Retinal pigment epithelial cell (primary cell): Measurements from ENCODE around the gene DRC7.
A peak's percentile ranks its signal among the peaks of the same experiment; 100 is the strongest.

Experiments
- DNase-seq: peaks from one replicate; pipeline ENCODE4 v3.0.0-alpha.2; 2010; ENCODE audit warnings: low read depth
- H3K4me3 ChIP-seq: 2 replicates; pipeline ENCODE4 v1.5.1; 2011; ENCODE audit warnings: mild to moderate bottlenecking, low read length, control low read depth, moderate library complexity
- TF ChIP-seq, protein P1 (sequence below): conservative IDR thresholded peaks from 2 replicates; pipeline ENCODE4 v1.5.1; 2011; ENCODE audit warnings: low read depth, low read length, control low read depth, inconsistent platforms

The DRC7 gene, protein sequence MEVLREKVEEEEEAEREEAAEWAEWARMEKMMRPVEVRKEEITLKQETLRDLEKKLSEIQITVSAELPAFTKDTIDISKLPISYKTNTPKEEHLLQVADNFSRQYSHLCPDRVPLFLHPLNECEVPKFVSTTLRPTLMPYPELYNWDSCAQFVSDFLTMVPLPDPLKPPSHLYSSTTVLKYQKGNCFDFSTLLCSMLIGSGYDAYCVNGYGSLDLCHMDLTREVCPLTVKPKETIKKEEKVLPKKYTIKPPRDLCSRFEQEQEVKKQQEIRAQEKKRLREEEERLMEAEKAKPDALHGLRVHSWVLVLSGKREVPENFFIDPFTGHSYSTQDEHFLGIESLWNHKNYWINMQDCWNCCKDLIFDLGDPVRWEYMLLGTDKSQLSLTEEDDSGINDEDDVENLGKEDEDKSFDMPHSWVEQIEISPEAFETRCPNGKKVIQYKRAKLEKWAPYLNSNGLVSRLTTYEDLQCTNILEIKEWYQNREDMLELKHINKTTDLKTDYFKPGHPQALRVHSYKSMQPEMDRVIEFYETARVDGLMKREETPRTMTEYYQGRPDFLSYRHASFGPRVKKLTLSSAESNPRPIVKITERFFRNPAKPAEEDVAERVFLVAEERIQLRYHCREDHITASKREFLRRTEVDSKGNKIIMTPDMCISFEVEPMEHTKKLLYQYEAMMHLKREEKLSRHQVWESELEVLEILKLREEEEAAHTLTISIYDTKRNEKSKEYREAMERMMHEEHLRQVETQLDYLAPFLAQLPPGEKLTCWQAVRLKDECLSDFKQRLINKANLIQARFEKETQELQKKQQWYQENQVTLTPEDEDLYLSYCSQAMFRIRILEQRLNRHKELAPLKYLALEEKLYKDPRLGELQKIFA

DNA sequence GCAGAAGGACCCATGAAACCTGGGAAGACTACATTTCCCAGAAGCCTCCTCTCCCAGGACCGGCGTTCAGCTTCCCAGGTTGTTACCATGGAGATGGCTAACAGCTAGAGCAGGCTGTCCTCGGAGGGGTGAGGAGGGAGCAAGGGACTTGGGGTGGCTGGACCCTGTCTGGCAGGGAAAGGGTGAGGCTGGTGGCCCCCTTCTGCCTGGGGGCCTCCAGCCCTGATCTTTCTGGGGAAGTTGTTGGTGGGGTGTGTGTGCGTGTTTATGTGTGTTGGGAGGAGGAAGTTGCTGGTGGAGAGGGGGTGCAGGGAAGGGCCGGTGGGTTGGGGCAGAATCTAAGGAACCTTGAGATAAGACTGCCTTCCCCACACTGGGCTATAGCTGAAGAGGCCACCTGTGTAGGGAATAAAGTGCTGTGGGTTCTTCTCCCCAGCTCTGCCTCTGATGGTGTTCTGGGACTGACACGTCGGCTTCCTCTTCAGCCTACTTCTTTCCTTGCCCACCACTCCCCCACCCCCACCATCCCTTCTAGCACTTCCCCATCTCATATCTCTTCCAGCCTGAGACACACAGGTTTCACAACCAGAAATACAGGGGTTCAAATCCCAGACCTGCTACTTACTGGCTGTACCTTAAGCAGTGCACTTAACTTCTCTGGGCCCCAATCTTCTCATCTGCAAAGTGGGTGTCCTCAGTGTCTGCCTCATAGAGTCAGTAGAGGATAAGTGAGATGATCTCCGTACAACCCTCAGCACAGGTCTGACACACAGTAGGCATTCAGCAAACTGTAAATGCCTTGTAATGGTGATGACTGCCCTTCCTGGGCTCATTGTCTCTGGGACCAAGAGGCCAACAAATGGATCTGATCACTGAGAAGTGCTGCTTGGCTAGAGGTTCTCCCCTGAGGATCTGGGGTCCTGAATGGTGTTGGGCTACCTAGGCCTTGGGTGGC lies at the start of gene DRC7:
Gene DRC7, plus strand, starts transcription at position 82 of the 955 bp plus-strand sequence. CDS start 3,144 bp downstream, outside the sequence.
- TF ChIP-seq, protein P1, sequence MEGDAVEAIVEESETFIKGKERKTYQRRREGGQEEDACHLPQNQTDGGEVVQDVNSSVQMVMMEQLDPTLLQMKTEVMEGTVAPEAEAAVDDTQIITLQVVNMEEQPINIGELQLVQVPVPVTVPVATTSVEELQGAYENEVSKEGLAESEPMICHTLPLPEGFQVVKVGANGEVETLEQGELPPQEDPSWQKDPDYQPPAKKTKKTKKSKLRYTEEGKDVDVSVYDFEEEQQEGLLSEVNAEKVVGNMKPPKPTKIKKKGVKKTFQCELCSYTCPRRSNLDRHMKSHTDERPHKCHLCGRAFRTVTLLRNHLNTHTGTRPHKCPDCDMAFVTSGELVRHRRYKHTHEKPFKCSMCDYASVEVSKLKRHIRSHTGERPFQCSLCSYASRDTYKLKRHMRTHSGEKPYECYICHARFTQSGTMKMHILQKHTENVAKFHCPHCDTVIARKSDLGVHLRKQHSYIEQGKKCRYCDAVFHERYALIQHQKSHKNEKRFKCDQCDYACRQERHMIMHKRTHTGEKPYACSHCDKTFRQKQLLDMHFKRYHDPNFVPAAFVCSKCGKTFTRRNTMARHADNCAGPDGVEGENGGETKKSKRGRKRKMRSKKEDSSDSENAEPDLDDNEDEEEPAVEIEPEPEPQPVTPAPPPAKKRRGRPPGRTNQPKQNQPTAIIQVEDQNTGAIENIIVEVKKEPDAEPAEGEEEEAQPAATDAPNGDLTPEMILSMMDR = no peak
- no peak for DNase-seq
- H3K4me3 ChIP-seq = peak within 1 kb of the TSS; percentile 41

DNA sequence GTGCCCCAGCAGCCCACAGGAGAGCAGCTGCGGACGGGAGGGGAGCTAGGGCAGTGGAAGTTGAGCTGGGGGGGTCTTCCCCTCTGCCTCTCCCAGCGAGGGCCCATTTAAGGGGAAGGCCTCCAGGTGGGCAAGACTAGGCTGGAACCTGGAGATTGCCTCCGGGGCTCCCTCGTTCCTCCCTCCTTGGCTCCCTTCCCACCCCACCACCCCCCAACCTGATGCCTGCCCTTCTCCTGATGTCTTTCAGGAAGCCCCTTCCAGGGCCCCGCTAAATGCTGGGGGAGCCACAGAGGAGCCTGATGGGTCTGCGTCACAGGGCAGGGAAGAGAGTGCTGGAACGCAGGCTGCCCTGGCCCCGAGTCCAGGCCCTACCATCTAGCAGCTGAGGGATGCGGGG lies 49.4 kb upstream of the DRC7 start:
- no peak overlapping the region for H3K4me3 ChIP-seq
- TF ChIP-seq, protein P1 = no peak
- no peak for DNase-seq

DNA sequence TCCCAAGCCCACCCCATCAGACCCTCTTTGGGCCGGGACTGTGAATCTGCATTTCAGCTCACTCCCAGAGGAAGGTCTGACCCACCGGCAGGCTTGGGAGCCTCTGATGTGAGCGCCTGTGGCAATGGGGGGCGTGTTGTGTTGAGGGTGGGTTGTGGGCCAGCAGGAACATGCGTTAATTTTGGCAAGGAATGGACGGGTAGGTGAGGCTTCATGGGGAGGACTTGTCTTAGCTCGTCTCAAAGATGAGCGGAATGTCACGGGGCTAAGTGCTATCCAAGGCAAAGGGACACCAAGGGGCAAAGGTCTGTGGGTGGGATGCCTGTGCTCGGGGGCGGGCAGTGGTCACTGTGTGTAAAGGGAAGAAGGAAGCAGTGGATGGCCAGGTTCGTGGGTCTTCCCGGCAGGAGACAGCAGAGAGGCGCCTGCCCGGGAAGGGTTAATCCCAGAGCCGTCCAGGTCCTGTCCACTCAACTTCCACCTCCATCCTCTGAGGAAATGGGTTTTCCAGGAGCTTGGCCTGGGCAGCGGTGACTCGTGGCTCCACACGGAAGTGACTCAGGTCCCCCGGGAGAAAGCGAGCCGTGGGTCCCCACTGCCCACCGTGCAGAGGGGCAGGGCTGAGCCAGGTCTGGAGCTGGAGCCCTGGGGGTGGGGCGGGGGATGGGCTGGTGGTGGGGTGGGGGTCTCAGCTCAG lies 48.8 kb upstream of the DRC7 start:
- no peak for DNase-seq
- H3K4me3 ChIP-seq = no peak overlapping the region
- TF ChIP-seq, protein P1 = no peak

DNA sequence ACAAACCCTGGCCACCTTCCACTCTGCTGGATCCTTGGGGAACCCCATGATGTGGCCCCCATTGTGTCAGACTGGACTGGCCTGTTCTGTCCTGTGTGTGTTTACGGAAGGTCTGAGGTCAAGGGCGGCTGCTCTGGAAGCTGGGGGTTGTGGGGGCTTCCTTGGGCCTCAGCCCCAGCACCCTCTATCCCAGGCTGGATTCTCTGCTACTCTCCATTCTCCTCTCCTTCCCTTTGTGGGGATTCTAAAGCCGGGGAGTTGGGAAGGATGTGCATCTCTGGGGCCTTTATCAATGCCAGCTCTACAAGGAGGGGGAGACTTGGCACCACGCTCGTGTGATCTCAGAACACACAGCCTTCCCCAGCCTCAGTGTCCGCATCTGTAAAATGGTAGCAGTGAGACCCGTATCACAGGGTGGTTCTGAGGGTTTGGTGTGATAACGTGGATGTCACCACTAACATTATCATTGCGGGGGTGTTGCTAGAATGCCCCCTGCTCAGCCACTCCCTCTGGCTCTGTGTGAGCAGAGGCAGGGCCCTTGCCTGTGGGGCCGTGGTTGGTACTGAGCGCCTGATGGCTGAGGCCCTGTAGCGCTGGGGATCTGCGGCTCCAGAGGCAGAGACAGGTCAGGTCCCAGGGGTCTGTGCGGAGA lies 48.1 kb upstream of the DRC7 start:
- H3K4me3 ChIP-seq = no peak overlapping the region
- TF ChIP-seq, protein P1 = no peak
- DNase-seq = no peak

DNA sequence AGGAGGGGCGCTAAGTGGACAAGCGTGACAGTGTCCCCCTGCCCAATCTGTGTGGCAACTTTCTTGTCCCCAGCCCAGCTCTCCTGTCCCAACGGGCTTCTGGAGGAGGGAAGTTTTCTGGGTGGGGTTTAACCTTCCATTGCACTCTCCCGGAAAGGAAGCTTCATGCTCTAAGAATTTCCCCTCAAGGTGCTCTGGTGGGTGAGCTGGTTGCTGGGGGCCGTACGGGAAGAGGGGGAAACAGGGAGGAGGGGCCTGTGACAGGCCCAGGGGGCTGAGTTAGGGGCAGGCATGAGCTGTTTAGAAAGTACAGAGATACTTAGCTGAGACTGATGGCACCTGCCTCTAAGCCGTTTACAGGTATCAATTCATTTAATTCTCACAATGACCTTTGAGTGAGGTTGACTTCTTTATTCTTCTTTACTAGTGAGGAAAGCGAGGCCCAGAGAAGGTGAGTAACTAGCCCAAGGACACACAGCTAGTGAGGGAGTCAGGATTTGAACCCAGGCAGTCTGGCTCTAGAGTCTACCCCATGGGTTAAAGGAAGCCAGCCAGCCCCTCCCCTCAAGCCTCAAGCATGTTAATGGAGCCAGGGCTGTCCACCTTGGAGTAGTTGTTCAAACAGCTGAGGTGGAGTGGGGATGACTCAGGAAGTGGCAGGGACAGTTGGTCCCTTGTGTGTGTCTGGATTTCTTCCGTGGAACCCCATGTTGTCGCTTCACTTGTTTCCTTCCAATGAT lies 47.3 kb upstream of the DRC7 start:
- no peak for DNase-seq
- H3K4me3 ChIP-seq = no peak overlapping the region
- TF ChIP-seq, protein P1 = no peak
